Activated CD4-positive, alpha-beta T cell treated with anti-CD3 and anti-CD28 coated beads, Interleukin-2, amount 10 ng/mL, durations not matched to agents 24 days and 14 days (primary cell): Measurements from ENCODE around the gene DCUN1D4. TPM values are rescaled to one million over a fixed set of nuclear protein-coding genes. Genes with fewer than 3 reads are reported as not detected.

Source experiments
- DNase-seq: peaks from one replicate; pipeline ENCODE4 v3.0.0; 2022
- H3K27ac Mint-ChIP-seq: one replicate; pipeline ENCODE4 v1.8.0; 2022; ENCODE audit warnings: mild to moderate bottlenecking, mixed read lengths
- H3K27me3 Mint-ChIP-seq: one replicate; pipeline ENCODE4 v1.8.0; 2022; ENCODE audit warnings: mixed read lengths
- H3K36me3 Mint-ChIP-seq: one replicate; pipeline ENCODE4 v1.8.0; 2022; ENCODE audit warnings: low read depth, mild to moderate bottlenecking, mixed read lengths
- H3K4me1 Mint-ChIP-seq: one replicate; pipeline ENCODE4 v1.8.0; 2021; ENCODE audit warnings: mixed read lengths
- H3K4me3 Mint-ChIP-seq: one replicate; pipeline ENCODE4 v1.8.0; 2022; ENCODE audit warnings: mild to moderate bottlenecking, moderate library complexity, mixed read lengths
- H3K9me3 Mint-ChIP-seq: one replicate; pipeline ENCODE4 v1.8.0; 2021; ENCODE audit warnings: mixed read lengths
- intact Hi-C: fragments of 100-400 bp; cut with micrococcal nuclease; formaldehyde crosslinking; loops from one replicate; pipeline ENCODE4 v1.15.1; 2023
- total RNA-seq: library from RNA; stranded (reverse); gene quantifications from 2 replicates; pipeline ENCODE4 v1.2.3, GENCODE V29; 2022

The DCUN1D4 gene
- 33.5 and 34.3 TPM in 2 replicates for total RNA-seq

DNA sequence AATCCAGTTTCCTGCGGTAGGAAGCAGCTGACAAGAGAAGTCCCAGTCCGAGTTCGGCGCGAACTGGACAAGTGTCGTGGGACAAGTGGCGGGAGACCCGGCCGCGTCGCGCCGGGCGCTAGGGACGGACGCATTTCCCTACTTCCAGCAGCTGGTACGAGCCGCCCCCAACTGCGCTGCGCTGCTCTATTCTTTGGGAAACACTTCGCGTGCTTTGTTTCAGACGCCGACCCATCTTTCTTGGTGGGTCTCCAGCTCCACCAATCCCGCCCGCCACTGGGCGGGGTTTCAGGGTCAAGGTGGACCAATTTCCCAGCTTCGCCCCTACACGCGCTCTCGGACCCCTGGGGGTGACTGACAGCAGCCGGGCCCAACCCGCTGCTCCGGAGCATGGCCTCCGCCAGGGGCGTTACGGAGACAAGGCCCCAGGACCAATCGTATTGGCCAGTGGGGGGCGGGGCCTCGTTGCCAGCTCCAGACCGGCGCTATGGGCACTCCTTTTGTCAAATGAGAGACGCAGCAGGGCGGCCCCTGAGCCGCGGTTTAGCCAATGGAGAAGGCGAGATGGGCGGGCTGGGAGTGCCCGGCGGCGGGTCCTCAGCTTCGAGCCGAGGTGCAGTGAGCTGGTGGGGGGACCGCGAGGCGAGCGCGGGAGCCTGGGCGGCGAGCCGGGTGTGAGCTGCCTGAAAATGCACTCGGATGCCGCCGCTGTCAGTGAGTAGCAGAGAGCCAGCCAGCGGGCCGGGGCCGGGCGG lies at the start of gene DCUN1D4:
Gene DCUN1D4, plus strand, starts transcription at position 600 of the 755 bp plus-strand sequence. Its CDS starts 90 bp downstream, at position 690.
- Mint-ChIP-seq H3K27me3 (peaks cover 8% of the 10 kb centered on the region), H3K4me1 (peaks cover 18% of the 10 kb centered on the region), H3K27ac (peak within 1 kb of the TSS; percentile 98), H3K4me3 (peak within 1 kb of the TSS; percentile 94), H3K36me3 (peaks cover 3% of the 10 kb centered on the region), H3K9me3 (no peaks in the 10 kb centered on the region)
- intact Hi-C loops = loop anchor here (2.0 to 5.0 kb wide), 4 partner anchors 52 to 1525 kb away; partner anchors contain the start of genes SCFD2, SGCB and USP46
- DNase-seq = peak; percentile 99

GRCh38 chr4:51820443-51821234 lies 22.3 kb upstream of the DCUN1D4 start:
- H3K4me1 Mint-ChIP-seq = no peaks in the 10 kb centered on the region
- H3K9me3 Mint-ChIP-seq = peaks cover 11% of the 10 kb centered on the region
- no peak overlapping the region for H3K27ac Mint-ChIP-seq
- H3K4me3 Mint-ChIP-seq = no peak overlapping the region
- H3K36me3 Mint-ChIP-seq = no peaks in the 10 kb centered on the region
- DNase-seq = no peak
- intact Hi-C loops = no loop called here
- no peaks in the 10 kb centered on the region for H3K27me3 Mint-ChIP-seq

DNA sequence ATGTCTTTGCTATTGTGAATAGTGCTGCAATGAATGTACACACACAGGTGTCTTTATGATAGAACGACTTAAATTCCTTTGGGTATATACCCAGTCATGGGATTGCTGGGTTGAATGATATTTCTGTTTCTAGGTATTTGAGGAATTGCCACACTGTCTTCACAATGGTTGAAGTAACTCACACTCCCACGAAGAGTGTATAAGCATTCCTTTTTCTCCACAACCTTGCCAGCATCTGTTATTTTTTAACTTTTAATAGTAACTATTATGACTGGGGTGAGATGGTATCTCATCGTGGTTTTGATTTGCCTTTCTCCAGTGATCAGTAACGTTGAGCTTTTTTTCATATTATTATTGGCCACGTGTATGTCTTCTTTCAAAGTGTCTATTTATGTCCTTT lies 17.6 kb upstream of the DCUN1D4 start:
- Mint-ChIP-seq H3K4me3 (no peak overlapping the region), H3K27me3 (peaks cover 14% of the 10 kb centered on the region), H3K9me3 (no peaks in the 10 kb centered on the region), H3K4me1 (no peaks in the 10 kb centered on the region), H3K27ac (no peak overlapping the region), H3K36me3 (no peaks in the 10 kb centered on the region)
- intact Hi-C loops = no loop called here
- DNase-seq = no peak

DNA sequence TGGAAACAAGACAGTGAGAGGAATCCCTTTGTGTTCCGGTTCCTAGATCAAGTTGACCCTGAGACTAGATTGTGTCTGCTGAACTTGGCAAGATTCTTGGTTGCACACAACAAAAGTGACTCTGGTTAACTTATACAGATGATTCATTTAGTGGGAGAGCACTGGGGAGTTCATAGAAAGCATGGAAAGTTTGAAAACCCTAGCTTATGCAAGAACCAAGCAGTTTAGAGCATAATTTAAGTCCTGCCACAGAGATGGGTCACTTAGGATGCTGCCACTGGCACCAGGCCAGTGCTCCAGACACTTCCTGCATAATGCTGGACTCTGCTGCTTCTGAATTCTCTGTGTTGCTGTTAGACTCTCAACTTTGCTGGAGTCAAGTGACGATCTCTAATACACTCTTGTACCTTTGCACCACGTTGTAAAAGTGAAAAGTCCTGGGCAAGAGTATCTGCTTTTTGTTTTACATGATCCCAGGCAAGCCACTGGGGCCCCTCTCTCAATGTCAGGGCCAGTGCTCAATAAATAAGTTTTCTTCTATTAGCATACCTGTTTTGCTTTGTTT lies 12.7 kb upstream of the DCUN1D4 start:
- H3K27me3 Mint-ChIP-seq = peaks cover 16% of the 10 kb centered on the region
- no peaks in the 10 kb centered on the region for H3K9me3 Mint-ChIP-seq
- no peak for DNase-seq
- no peaks in the 10 kb centered on the region for H3K36me3 Mint-ChIP-seq
- no peak overlapping the region for H3K4me3 Mint-ChIP-seq
- intact Hi-C loops = no loop called here
- no peaks in the 10 kb centered on the region for H3K4me1 Mint-ChIP-seq
- H3K27ac Mint-ChIP-seq = no peak overlapping the region

GRCh38 chr4:51831133-51831532 lies 11.8 kb upstream of the DCUN1D4 start:
- no peaks in the 10 kb centered on the region for H3K9me3 Mint-ChIP-seq
- no peaks in the 10 kb centered on the region for H3K36me3 Mint-ChIP-seq
- H3K27ac Mint-ChIP-seq = no peak overlapping the region
- no peak overlapping the region for H3K4me3 Mint-ChIP-seq
- H3K27me3 Mint-ChIP-seq = peaks cover 16% of the 10 kb centered on the region
- peak; percentile 88 for DNase-seq
- peaks cover 1% of the 10 kb centered on the region for H3K4me1 Mint-ChIP-seq
- intact Hi-C loops = loop anchor here (1.0 kb wide), 1 partner anchor 195 kb away; no protein-coding TSS in a partner anchor

GRCh38 chr4:51833236-51833635 lies 9.7 kb upstream of the DCUN1D4 start:
- Mint-ChIP-seq H3K9me3 (no peaks in the 10 kb centered on the region), H3K27ac (no peak overlapping the region), H3K4me1 (peaks cover 5% of the 10 kb centered on the region), H3K36me3 (no peaks in the 10 kb centered on the region), H3K4me3 (no peak overlapping the region), H3K27me3 (peaks cover 10% of the 10 kb centered on the region)
- DNase-seq = no peak
- intact Hi-C loops = no loop called here

- no peak overlapping the region for H3K27ac Mint-ChIP-seq
- no peaks in the 10 kb centered on the region for H3K9me3 Mint-ChIP-seq
- H3K27me3 Mint-ChIP-seq = peaks cover 4% of the 10 kb centered on the region
- intact Hi-C loops = no loop called here
- no peak for DNase-seq
- H3K36me3 Mint-ChIP-seq = no peaks in the 10 kb centered on the region
- peaks cover 5% of the 10 kb centered on the region for H3K4me1 Mint-ChIP-seq
- H3K4me3 Mint-ChIP-seq = no peak overlapping the region
Measured at GRCh38 chr4:51835079-51835478, 7.9 kb upstream of the DCUN1D4 start.

DNA sequence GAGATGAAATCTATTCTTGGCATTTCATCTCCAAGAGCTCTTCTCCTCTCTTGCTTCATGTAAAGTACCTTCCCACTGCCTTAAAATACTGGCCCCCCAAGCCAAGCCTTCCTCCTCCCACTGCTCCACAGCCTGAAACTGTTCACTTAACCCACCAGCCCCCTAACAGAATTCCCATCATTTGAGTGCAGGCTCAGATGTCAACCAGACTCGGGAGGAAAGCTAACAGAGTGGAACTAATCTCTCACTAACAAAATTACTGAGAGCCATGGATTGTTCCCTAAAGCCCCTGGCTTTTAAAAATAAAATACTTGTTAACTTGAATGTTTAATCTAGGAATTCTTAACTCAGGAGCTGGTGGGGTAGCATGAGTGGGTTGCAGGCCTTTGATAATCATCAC lies 7.1 kb upstream of the DCUN1D4 start:
- no peak overlapping the region for H3K27ac Mint-ChIP-seq
- DNase-seq = no peak
- peaks cover 6% of the 10 kb centered on the region for H3K27me3 Mint-ChIP-seq
- H3K4me1 Mint-ChIP-seq = peaks cover 5% of the 10 kb centered on the region
- intact Hi-C loops = no loop called here
- no peaks in the 10 kb centered on the region for H3K9me3 Mint-ChIP-seq
- H3K36me3 Mint-ChIP-seq = no peaks in the 10 kb centered on the region
- no peak overlapping the region for H3K4me3 Mint-ChIP-seq

GRCh38 chr4:51836549-51836948 lies 6.4 kb upstream of the DCUN1D4 start:
- no peak for DNase-seq
- peaks cover 5% of the 10 kb centered on the region for H3K4me1 Mint-ChIP-seq
- intact Hi-C loops = no loop called here

DNA sequence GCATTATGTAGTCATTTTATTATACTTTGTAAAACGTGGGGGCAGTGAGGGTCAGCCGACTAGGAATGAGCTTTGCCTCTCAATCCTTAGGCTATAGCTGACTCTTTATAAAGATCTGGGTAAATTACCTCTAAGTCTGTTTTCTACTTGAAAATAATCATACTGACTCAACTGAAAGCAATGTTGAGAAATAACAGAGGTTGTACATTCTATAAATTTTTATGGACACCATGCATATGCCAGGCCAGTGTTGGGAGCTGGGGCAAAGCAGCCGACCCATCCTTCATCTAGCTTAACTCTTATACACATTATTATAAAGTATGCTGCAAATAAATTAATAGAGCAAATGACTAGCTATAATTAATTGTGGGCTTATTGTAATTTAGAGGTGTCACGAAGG lies 2.2 kb upstream of the DCUN1D4 start:
- Mint-ChIP-seq H3K27me3 (peaks cover 8% of the 10 kb centered on the region), H3K36me3 (peaks cover 3% of the 10 kb centered on the region), H3K4me1 (peaks cover 24% of the 10 kb centered on the region), H3K27ac (no peak overlapping the region), H3K9me3 (no peaks in the 10 kb centered on the region), H3K4me3 (no peak overlapping the region)
- no peak for DNase-seq
- intact Hi-C loops = loop anchor here (5.0 kb wide), 2 partner anchors 817 to 1527 kb away; partner anchors contain the start of genes SCFD2 and USP46

More at GRCh38 chr4:51836549-51836948, 6.4 kb upstream of the DCUN1D4 start:
- Mint-ChIP-seq H3K4me3 (no peak overlapping the region), H3K27me3 (peaks cover 4% of the 10 kb centered on the region), H3K27ac (no peak overlapping the region), H3K9me3 (no peaks in the 10 kb centered on the region), H3K36me3 (no peaks in the 10 kb centered on the region)

DNA sequence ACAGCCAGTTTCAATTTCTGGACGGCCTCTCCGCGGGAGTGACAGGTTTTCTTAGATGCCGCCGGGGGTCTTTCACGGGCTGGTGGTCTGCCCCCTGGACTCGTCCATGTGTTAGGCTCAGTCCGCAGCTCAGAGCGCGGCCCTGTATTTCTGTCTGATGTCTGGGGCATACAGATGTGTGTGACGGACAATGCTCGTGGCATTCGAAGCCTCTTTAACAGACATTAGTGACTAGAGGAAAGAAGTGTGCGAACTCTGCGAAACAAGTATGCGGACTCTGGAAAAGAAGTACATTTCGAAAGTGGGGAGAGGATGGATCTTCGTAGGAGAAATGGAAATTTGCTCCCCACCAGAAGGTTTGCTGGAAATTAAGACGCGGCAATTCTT lies 793 bp upstream of the DCUN1D4 start:
- H3K27me3 Mint-ChIP-seq = peaks cover 8% of the 10 kb centered on the region
- peak overlapping the region; percentile 94 for H3K4me3 Mint-ChIP-seq
- intact Hi-C loops = loop anchor here (2.0 to 5.0 kb wide), 4 partner anchors 53 to 1525 kb away; partner anchors contain the start of genes SCFD2, SGCB and USP46
- peaks cover 3% of the 10 kb centered on the region for H3K36me3 Mint-ChIP-seq
- DNase-seq = no peak
- peak overlapping the region; percentile 98 for H3K27ac Mint-ChIP-seq
- peaks cover 18% of the 10 kb centered on the region for H3K4me1 Mint-ChIP-seq
- H3K9me3 Mint-ChIP-seq = no peaks in the 10 kb centered on the region

DNA sequence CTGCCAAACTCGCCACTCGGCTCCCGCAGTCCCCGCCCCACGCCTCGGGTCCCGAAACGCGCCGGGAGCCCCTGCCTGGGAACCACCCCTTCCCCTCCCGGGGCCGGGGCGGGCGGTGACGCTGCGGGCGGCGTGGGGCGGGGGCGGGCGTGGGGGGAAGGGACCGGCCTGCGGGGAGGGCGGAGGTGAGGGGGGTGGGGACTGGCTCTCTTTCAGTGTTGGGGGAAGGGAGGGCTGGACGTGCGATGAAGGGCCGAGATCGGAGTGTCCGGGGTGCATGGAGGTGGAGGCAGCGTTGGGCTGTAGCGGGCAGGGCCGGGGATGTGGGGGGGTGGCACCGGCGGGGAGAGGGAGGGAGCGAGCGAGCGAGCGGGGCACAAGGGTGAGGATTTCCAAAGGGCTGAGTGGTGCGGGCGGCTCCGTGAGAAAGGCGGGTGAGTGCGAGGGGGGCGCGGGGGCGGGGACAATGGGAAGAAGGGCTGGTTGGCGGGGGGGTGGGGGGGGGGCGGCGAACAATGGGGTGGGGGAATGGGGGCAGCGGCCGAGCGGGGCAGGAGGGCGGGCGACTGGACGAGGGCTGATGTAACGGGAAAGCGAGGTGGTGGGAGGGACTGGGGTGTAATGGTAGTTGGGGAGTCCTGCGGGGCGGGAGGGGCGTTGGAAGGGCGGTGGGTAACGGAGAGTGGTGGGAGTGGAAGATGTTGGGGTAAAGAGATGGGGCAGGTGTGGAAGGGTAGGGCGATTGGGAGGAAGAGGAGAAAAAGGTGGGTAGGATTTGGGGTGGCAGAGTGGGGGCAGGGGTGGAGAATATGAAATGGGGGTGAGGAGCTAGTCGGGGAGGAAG lies 578 bp downstream of the DCUN1D4 start:
- peak overlapping the region; percentile 94 for H3K4me3 Mint-ChIP-seq
- peaks cover 6% of the 10 kb centered on the region for H3K36me3 Mint-ChIP-seq
- no peak for DNase-seq
- peak overlapping the region; percentile 98 for H3K27ac Mint-ChIP-seq
- intact Hi-C loops = loop anchor here (1.0 to 5.0 kb wide), 5 partner anchors 51 to 1524 kb away; partner anchors contain the start of genes SCFD2, SGCB and USP46
- no peaks in the 10 kb centered on the region for H3K9me3 Mint-ChIP-seq
- peaks cover 8% of the 10 kb centered on the region for H3K27me3 Mint-ChIP-seq
- H3K4me1 Mint-ChIP-seq = peaks cover 18% of the 10 kb centered on the region
